HUES6 (cell line): Measurements from ENCODE around the gene FOXO3.

ENCODE experiments used
- H3K27ac ChIP-seq: 2 replicates; pipeline ENCODE4 v1.7.0; 2013; ENCODE audit warnings: low read depth, mild to moderate bottlenecking, low read length, inconsistent platforms
- H3K27me3 ChIP-seq: 2 replicates; pipeline ENCODE4 v1.6.1; 2013; ENCODE audit warnings: low read length; ENCODE audit not compliant: control insufficient read depth, insufficient read depth
- H3K36me3 ChIP-seq: 2 replicates; pipeline ENCODE4 v1.6.1; 2013; ENCODE audit warnings: low read length; ENCODE audit not compliant: control insufficient read depth, insufficient read depth
- H3K4me1 ChIP-seq: 2 replicates; pipeline ENCODE4 v1.6.1; 2013; ENCODE audit warnings: low read length; ENCODE audit not compliant: control insufficient read depth, insufficient read depth
- H3K4me3 ChIP-seq: 2 replicates; pipeline ENCODE4 v1.5.1; 2013; ENCODE audit warnings: low read depth, low read length
- H3K9ac ChIP-seq: one replicate; pipeline ENCODE4 v1.6.1; 2013; ENCODE audit warnings: mild to moderate bottlenecking, low read length
- H3K9me3 ChIP-seq: 2 replicates; pipeline ENCODE4 v1.6.1; 2013; ENCODE audit warnings: low read depth, low read length; ENCODE audit not compliant: control insufficient read depth, insufficient read depth

Gene FOXO3

GRCh38 chr6:108733706-108734265 is 173.1 kb downstream of the FOXO3 start:
- Histone ChIP-seq H3K36me3 (no peaks in the 10 kb centered on the region), H3K4me1 (peaks cover 67% of the 10 kb centered on the region), H3K9ac (no peak overlapping the region), H3K27ac (no peak overlapping the region), H3K4me3 (no peak overlapping the region), H3K27me3 (peaks cover 34% of the 10 kb centered on the region), H3K9me3 (no peaks in the 10 kb centered on the region)
